ENCODE measurements around the gene PYGO2.
A peak's percentile ranks its signal among the peaks of the same experiment; 100 is the strongest.

PYGO2 gene

DNA sequence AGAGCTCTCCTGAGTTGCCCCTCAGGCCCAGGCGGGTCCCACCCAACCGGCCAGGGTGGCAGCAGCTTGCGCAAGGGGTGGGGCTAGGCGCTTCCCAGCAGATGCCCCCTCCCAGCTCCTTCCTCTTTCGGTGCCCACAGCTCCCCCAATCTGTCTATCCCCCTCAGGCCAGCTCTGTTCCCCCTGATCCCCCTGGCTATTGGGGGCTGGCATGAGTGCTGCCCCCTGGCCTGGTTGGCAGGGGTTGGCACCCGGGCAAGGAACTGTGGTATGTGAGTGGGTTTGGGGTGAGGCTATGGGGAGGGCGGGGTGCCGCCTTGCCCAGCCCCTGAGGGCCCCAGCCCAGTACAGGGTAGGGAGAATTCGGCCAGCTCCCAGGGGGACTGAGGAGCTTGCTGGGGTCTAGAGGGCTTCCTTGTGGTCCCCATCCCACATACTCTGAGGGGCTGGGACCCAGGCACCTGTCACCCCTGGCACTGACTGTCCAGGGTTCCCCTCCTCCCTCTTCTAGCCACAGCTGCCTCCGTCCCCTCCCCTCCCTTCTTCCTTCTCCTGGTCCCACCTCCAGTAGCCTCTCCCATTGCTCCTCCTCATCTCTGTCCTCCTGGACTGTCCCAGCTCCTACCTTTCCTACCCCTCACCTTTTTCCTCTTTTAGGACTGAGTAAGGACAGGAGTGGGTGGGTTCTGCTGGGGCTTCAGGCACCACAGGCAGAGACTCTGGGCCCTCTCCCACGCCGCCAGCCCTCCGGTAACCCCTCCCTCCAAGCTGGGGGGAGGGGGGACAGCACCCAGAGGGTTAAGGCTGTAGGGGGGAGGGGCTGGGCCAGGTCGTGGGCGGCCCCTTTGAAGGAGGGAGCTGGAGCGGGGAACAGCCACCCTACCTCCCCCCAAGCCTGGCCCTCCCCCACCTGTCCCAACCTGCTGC is 46.7 kb upstream of the PYGO2 start:
- H3K4me3 ChIP-seq (ENCODE audit: control insufficient read depth in 1 of 7, extremely low read depth in 1 of 7, insufficient read depth in 4 of 7, low read depth in 2 of 7, low read length in 6 of 7) = peak overlapping the region in 2 of 7 experiments; percentile 7 to 11
- ChIA-PET CTCF (interaction anchor here (0.7 to 4.2 kb wide), 11 partner anchors 9 to 72 kb away, joined by 3 to 33 read pairs (median 6); partner anchors contain the start of genes ADAM15, PBXIP1 and PMVK), POLR2A (interaction anchor here (0.7 to 1.1 kb wide), 2 partner anchors 8 to 53 kb away, joined by 3 to 4 read pairs; partner anchors contain the start of gene PBXIP1)
- 59% methylated on average over 4 of the region's 16 CpGs for WGBS (ENCODE audit: insufficient coverage)
- no peaks in the 10 kb centered on the region for H3K9me3 ChIP-seq (ENCODE audit: control extremely low read depth in 1 of 5, control insufficient read depth in 4 of 5, insufficient read depth in 2 of 5, low read depth in 1 of 5, low read length in 4 of 5)
- peaks cover 9 to 98% (median 87%) of the 10 kb centered on the region in 4 experiments for H3K4me1 ChIP-seq (ENCODE audit: control extremely low read depth in 1 of 4, control insufficient read depth in 4 of 4, insufficient read depth in 4 of 4, low read length in 3 of 4)
- peak in 2 of 3 donors; percentile 51 to 58 for DNase-seq
- no peaks in the 10 kb centered on the region for H3K36me3 ChIP-seq (ENCODE audit: control insufficient read depth in 4 of 4, insufficient read depth in 4 of 4, low read length in 3 of 4)
- no peak overlapping the region for H3K27ac ChIP-seq (ENCODE audit: insufficient read depth in 1 of 2, low read depth in 1 of 2, low read length in 2 of 2, poor library complexity in 1 of 2, severe bottlenecking in 2 of 2)
- no peaks in the 10 kb centered on the region for H3K27me3 ChIP-seq (replicated peaks in 2 of 5; ENCODE audit: control insufficient read depth in 4 of 5, insufficient read depth in 5 of 5, low read length in 4 of 5)

DNA sequence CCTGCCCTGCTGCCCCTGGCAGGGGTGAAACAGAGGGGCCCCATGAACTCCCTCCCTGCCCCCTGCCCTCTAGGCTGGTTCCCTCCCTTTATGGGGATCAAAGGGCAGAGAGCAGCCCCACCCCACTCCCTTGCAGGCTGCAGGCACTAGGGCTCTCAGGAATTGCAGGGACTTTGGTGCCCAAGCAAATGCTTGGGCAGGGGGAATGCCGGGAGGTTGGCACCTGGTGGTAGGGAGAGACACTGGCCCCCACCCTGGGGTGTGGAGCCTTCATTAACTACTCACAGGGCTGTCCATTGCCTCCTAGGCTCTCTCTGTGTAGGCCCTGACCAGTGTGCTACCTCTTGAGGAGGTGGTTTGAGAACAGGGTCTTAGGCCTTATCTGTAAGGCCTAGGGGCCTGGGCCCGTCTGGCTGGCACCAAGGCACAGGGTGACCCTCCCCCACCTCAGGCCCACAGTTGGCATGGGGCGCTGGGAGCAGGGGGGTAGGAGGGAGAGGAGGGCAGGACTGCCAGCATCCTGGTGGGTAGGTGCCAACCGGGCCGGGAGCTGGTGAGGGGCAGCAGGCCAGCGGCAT is 45.8 kb upstream of the PYGO2 start:
- ChIA-PET CTCF (interaction anchor here (0.7 to 4.2 kb wide), 12 partner anchors 7 to 71 kb away, joined by 3 to 33 read pairs (median 6); partner anchors contain the start of genes PBXIP1 and PMVK), POLR2A (interaction anchor here (0.7 to 1.1 kb wide), 2 partner anchors 8 to 52 kb away, joined by 3 to 4 read pairs; partner anchors contain the start of gene PBXIP1)
- DNase-seq = no peak
- Histone ChIP-seq H3K27ac (ENCODE audit: insufficient read depth in 1 of 2, low read depth in 1 of 2, low read length in 2 of 2, poor library complexity in 1 of 2, severe bottlenecking in 2 of 2) (no peak overlapping the region), H3K27me3 (replicated peaks in 2 of 5; ENCODE audit: control insufficient read depth in 4 of 5, insufficient read depth in 5 of 5, low read length in 4 of 5) (no peaks in the 10 kb centered on the region), H3K36me3 (ENCODE audit: control insufficient read depth in 4 of 4, insufficient read depth in 4 of 4, low read length in 3 of 4) (no peaks in the 10 kb centered on the region), H3K4me1 (ENCODE audit: control extremely low read depth in 1 of 4, control insufficient read depth in 4 of 4, insufficient read depth in 4 of 4, low read length in 3 of 4) (peaks cover 11 to 95% (median 83%) of the 10 kb centered on the region in 4 experiments), H3K4me3 (ENCODE audit: control insufficient read depth in 1 of 7, extremely low read depth in 1 of 7, insufficient read depth in 4 of 7, low read depth in 2 of 7, low read length in 6 of 7) (peak overlapping the region in 1 of 7 experiments; percentile 7), H3K9me3 (ENCODE audit: control extremely low read depth in 1 of 5, control insufficient read depth in 4 of 5, insufficient read depth in 2 of 5, low read depth in 1 of 5, low read length in 4 of 5) (no peaks in the 10 kb centered on the region)
- 70% methylated on average over 2 of the region's 6 CpGs for WGBS (ENCODE audit: insufficient coverage)

DNA sequence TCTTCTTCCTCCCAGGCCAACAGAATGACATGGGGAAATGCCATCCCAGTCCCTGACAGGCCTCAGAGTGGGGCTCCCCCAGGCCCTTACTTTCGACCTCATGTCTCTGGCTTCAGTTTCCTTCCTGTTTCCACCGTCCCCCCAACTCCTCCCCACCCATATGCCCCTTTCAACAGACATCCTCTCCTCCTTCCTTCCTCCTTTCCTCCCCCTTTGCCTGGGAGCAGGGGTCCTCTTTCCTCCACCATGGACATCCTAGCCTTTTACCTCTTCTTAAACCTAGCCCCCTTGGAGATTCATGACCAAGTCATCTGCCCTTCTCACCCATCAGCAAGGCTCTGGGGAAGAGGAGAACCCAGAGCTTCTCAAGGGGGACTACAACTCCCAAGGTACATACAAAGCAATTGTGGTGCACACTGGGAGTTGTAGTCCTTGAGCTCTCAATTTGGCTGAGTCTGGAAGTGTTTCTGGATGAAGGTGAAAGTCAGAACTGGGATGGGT is 45.1 kb upstream of the PYGO2 start:
- POLR2A ChIA-PET = interaction anchor here (0.7 kb wide), 2 partner anchors 33 to 37 kb away, joined by 3 read pairs; no protein-coding TSS in a partner anchor
- WGBS (ENCODE audit: insufficient coverage) = no CpG with 5 or more reads among the region's 2 CpGs
- no peak overlapping the region for H3K4me3 ChIP-seq (ENCODE audit: control insufficient read depth in 1 of 7, extremely low read depth in 1 of 7, insufficient read depth in 4 of 7, low read depth in 2 of 7, low read length in 6 of 7)

DNA sequence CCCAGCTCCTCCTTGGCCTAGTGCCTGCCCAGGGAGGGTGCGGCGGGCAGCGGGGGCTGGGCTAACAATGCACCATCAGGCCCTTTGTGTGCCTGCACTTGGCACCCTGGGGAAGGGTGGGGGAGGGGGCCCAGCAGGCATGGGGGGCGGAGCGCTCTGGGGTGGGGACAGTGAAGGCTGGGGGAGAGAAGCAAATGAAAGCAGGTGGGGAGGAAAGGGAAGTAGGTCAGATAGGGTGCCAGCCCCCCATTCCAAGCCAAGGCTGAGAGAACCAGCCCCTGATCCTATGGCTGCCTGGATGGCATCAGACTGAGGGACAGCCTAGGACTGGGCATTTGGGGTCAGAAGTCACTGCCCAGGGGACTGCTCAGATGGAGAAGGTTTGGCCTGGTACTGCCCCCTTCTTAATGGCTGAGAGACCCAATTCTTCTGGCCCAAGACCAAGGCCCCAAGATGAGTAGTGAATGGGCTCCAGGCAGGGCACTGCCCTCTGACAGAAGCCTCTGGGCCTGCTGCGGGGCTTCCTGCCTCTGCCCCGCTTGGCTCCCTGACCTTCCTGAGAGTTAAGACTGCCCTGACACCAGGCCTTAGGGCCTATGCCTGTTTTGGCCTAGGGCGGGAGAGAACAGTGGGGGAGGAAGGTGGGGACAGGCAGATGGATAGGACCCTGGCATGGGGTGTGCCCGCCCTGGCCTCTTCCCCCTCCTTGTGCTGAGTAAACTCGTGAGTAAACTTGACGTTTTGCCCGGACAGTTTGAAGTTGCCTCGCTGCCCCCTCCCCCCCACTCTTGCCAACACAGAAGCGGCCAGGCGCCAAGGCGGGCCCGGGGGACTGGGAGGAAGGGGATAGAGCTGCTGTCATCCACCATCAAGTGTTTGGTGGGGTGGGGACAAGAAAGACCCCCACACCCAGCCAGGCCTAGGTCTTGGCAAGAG is 43.8 kb upstream of the PYGO2 start:
- POLR2A ChIA-PET = interaction anchor here (0.7 kb wide), 2 partner anchors 34 to 36 kb away, joined by 3 read pairs; no protein-coding TSS in a partner anchor
- Histone ChIP-seq H3K27me3 (replicated peaks in 2 of 5; ENCODE audit: control insufficient read depth in 4 of 5, insufficient read depth in 5 of 5, low read length in 4 of 5) (no peaks in the 10 kb centered on the region), H3K4me1 (ENCODE audit: control extremely low read depth in 1 of 4, control insufficient read depth in 4 of 4, insufficient read depth in 4 of 4, low read length in 3 of 4) (peaks cover 11 to 90% (median 79%) of the 10 kb centered on the region in 4 experiments), H3K4me3 (ENCODE audit: control insufficient read depth in 1 of 7, extremely low read depth in 1 of 7, insufficient read depth in 4 of 7, low read depth in 2 of 7, low read length in 6 of 7) (peak overlapping the region in 3 of 7 experiments; percentile 32 to 95 (median 37)), H3K9me3 (ENCODE audit: control extremely low read depth in 1 of 5, control insufficient read depth in 4 of 5, insufficient read depth in 2 of 5, low read depth in 1 of 5, low read length in 4 of 5) (no peaks in the 10 kb centered on the region), H3K36me3 (ENCODE audit: control insufficient read depth in 4 of 4, insufficient read depth in 4 of 4, low read length in 3 of 4) (no peaks in the 10 kb centered on the region), H3K27ac (ENCODE audit: insufficient read depth in 1 of 2, low read depth in 1 of 2, low read length in 2 of 2, poor library complexity in 1 of 2, severe bottlenecking in 2 of 2) (peak overlapping the region in 1 of 2 experiments; percentile 78)
- no peak for DNase-seq
- CTCF ChIA-PET = interaction anchor here (0.7 to 14.0 kb wide), 8 partner anchors 9 to 34 kb away, joined by 3 to 320 read pairs (median 9); partner anchors contain the start of genes CKS1B, FLAD1 and SHC1
- 100% methylated on average over 1 of the region's 17 CpGs for WGBS (ENCODE audit: insufficient coverage)

More for the DNA sequence above, 45.1 kb upstream of the PYGO2 start:
- H3K36me3 ChIP-seq (ENCODE audit: control insufficient read depth in 4 of 4, insufficient read depth in 4 of 4, low read length in 3 of 4) = no peaks in the 10 kb centered on the region
- H3K27ac ChIP-seq (ENCODE audit: insufficient read depth in 1 of 2, low read depth in 1 of 2, low read length in 2 of 2, poor library complexity in 1 of 2, severe bottlenecking in 2 of 2) = no peak overlapping the region
- H3K27me3 ChIP-seq (replicated peaks in 2 of 5; ENCODE audit: control insufficient read depth in 4 of 5, insufficient read depth in 5 of 5, low read length in 4 of 5) = no peaks in the 10 kb centered on the region
- CTCF ChIA-PET = interaction anchor here (0.7 to 4.2 kb wide), 8 partner anchors 8 to 38 kb away, joined by 3 to 33 read pairs (median 8); no protein-coding TSS in a partner anchor
- peak; percentile 34 to 74 (median 68) for DNase-seq
- H3K9me3 ChIP-seq (ENCODE audit: control extremely low read depth in 1 of 5, control insufficient read depth in 4 of 5, insufficient read depth in 2 of 5, low read depth in 1 of 5, low read length in 4 of 5) = no peaks in the 10 kb centered on the region
- H3K4me1 ChIP-seq (ENCODE audit: control extremely low read depth in 1 of 4, control insufficient read depth in 4 of 4, insufficient read depth in 4 of 4, low read length in 3 of 4) = peaks cover 11 to 91% (median 78%) of the 10 kb centered on the region in 4 experiments

DNA sequence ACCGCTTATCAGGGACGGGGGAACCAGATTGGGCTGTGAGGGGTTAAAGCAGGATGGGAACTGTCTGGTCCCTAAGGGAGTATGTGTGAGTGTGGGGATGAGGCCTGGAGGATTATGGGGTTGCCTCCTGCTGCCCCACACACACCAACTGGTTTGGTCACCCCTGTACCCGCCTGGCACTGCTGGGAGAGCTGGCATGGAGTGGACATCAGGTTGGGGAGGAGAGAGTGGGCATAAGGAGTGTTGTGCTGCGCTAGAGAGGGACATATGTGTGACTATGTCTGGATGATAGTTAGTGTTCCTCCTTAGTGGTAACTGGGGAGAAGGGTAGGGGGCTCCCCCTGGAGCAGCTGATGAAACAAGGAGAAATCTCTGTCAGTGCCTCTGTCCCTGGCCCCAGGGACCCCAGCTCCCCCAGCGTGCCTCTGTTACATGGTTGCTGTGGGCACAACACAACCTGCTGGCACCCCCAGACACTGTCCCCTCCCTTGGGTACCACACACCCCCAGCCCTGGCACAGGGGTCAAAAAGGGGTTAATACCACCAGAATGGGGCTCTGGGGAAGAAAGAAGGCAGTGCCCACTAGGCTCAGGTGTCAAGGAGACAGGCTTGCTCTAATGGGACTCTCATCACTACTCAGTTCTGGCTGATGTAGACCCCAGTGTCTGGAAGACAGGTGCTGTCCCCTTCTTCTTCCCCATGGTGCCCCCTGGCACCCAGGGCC is 42.9 kb upstream of the PYGO2 start:
- 88% methylated on average over 3 of the region's 5 CpGs for WGBS (ENCODE audit: insufficient coverage)
- POLR2A ChIA-PET = no interaction called here

More for the DNA sequence above, 42.9 kb upstream of the PYGO2 start:
- Histone ChIP-seq H3K9me3 (ENCODE audit: control extremely low read depth in 1 of 5, control insufficient read depth in 4 of 5, insufficient read depth in 2 of 5, low read depth in 1 of 5, low read length in 4 of 5) (no peaks in the 10 kb centered on the region), H3K4me3 (ENCODE audit: control insufficient read depth in 1 of 7, extremely low read depth in 1 of 7, insufficient read depth in 4 of 7, low read depth in 2 of 7, low read length in 6 of 7) (peak overlapping the region in 6 of 7 experiments; percentile 23 to 95 (median 85)), H3K4me1 (ENCODE audit: control extremely low read depth in 1 of 4, control insufficient read depth in 4 of 4, insufficient read depth in 4 of 4, low read length in 3 of 4) (peaks cover 14 to 90% (median 82%) of the 10 kb centered on the region in 4 experiments), H3K27ac (ENCODE audit: insufficient read depth in 1 of 2, low read depth in 1 of 2, low read length in 2 of 2, poor library complexity in 1 of 2, severe bottlenecking in 2 of 2) (peak overlapping the region in 1 of 2 experiments; percentile 78), H3K36me3 (ENCODE audit: control insufficient read depth in 4 of 4, insufficient read depth in 4 of 4, low read length in 3 of 4) (no peaks in the 10 kb centered on the region), H3K27me3 (replicated peaks in 2 of 5; ENCODE audit: control insufficient read depth in 4 of 5, insufficient read depth in 5 of 5, low read length in 4 of 5) (no peaks in the 10 kb centered on the region)
- CTCF ChIA-PET = interaction anchor here (0.8 to 14.0 kb wide), 4 partner anchors 13 to 40 kb away, joined by 3 to 320 read pairs (median 118); partner anchors contain the start of genes CKS1B, FLAD1 and SHC1
- DNase-seq = no peak

All from common myeloid progenitor, CD34-positive (primary cell).